OCI-LY7 (cell line): Measurements from ENCODE around the gene CTBP2.

ENCODE experiments used
- CTCF ChIP-seq: fragments of 200-600 bp; sonication (generic); conservative IDR thresholded peaks from 2 replicates; pipeline ENCODE4 v1.5.1; 2014; ENCODE audit warnings: mild to moderate bottlenecking, antibody characterized with exemption, low read length, moderate library complexity, mixed read lengths
- EZH2phosphoT487 ChIP-seq: fragments of 200-600 bp; sonication (generic); IDR thresholded peaks from 2 replicates; pipeline ENCODE4 v1.6.1; 2018; ENCODE audit warnings: low read depth, borderline replicate concordance, mild to moderate bottlenecking, mixed run types, antibody characterized with exemption, low read length, moderate library complexity, mixed read lengths

DNA sequence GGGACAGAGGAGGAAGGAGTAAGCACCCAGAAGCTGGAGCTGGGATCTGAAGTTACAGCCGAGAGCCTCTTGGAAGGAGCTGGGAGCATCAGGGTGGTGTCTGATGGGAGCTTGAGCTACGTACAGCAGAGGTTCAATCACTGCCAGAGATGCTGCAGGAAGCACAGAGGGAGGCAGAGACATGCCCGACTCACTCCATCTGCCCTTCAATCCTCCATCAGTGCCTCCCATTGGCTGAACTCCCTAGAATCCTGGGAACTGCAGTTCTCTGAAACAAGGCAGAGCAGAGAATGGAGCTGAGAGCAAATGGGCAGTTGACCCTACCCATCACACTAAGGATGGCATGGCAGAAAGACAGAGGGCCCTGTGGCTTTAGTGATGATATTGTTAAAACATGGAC is 40.0 kb upstream of the CTBP2 start:
- TF ChIP-seq CTCF = no peak
- TF ChIP-seq EZH2phosphoT487 = no peak
